ENCODE data around the gene PSMB10.
"Not testable (repeated sequence)": the region's sequence is repeated elsewhere in the genome, so short reads cannot be mapped to it uniquely, and the experiment has no call there.

PSMB10 gene

GRCh38 chr16:67924140-67924906, 12.3 kb downstream of the PSMB10 start:
- no peak for DNase-seq (ENCODE audit: low read depth)

DNA sequence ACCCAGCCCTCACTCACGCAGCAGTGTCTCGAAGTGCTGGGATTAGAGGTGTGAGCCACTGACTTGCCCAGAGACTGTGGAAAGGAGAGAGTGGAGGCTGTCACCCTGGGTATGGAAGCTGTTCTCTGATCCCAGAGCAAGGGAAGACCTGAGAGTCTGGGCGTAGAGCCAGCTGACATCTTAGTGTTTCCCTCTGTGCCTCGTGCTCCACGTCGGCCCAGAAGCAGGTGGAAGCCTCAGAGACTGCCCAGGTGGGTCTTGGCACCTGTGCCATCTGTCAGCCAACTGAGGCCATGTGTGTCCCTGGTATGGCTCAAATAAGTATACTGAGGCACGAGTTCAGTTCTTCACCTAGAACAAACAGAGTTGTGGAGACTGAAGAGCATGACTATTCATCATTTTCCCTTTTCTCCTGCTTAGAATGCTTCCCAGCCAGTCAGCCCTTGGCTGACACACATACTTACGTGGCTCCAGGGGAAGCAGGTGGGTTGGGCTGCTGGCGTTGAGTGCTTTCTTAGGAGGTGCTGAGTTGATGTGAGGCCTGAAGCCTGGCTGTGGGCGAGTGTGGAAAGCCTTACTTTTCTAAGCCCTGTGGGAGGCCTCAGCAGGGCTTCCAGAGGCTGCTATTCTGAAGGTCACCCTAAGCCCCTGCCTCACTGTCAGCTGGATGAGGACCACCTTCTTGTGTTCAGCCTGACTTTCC, 13.1 kb downstream of the PSMB10 start:
- DNase-seq (ENCODE audit: low read depth) = no peak

DNA sequence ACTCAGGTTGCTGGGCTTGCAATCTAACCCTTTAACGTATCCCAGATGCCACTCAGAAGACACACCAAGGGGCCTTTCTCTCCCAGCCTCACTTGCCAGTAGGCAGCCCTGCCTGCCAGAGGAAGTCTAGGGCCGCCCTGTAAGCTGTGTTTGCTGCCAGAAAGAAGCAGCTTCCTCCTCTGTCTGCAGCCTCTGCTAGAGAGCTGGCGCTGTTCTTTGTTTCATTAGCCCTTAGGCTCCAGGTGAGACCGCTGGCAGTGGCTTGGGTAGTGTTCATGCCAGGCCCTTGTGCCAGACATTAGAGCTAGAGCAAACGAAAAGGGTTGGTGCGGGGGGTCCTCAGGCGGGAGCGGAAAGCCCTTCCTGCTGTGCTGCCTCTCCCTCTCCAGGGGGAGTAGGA, 13.9 kb downstream of the PSMB10 start:
- DNase-seq (ENCODE audit: low read depth) = no peak

- DNase-seq (ENCODE audit: low read depth) = no peak
These were observed 14.4 kb downstream of the PSMB10 start for GRCh38 chr16:67922221-67922620.

GRCh38 chr16:67919622-67920221, 16.9 kb downstream of the PSMB10 start:
- no peak for DNase-seq (ENCODE audit: low read depth)

- DNase-seq (ENCODE audit: low read depth) = no peak
These were observed 18.8 kb downstream of the PSMB10 start for GRCh38 chr16:67917852-67918236.

- no peak for DNase-seq (ENCODE audit: low read depth)
These were observed 19.4 kb downstream of the PSMB10 start for GRCh38 chr16:67917140-67917851.

DNA sequence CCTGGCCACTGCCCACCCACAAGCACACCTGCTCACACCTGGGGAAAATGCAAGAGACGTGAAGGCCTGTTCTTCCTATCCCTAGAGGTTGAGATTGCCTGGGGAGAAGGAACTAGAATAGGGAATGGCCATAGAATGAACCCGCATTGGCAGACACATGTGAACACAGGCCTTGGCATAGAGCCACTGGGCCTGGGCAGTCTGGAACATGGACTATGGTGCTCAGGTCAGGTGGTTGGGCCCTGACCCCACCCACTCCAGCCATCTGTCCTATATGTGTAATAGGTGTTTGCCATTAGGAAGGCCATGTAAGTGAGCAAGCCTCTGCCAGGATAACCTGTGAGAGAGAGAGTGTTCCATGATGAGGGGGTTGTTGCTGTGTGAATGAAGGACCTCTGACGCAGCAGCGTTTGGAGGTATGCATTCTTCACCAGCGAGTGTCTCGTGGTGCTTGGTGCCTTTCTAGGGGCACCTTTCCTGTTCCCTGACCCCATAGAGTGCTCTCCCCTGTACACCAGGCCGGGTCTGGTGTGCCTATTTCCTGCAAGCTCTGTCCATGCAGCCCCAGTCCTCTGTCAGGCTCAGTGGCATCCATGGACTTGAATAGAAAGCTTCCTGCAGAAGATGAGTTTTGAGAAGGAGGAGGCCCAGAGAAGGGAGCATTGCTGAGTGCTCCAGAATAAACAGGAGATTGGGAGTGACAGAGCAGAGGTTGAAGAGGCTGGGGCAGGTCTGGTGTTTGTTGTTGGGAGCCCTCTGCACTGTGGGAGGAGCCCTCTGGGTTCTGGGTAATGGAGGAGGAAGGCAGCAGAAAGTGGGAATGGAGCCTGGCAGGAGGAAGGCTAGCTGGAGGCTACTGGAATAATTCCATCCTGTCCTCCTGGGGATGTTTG, 20.6 kb downstream of the PSMB10 start:
- DNase-seq (ENCODE audit: low read depth) = no peak

- not testable (repeated sequence) for DNase-seq (ENCODE audit: low read depth)
These were observed 21.2 kb downstream of the PSMB10 start for GRCh38 chr16:67915496-67915769.

- no peak for DNase-seq (ENCODE audit: low read depth)
These were observed 21.7 kb downstream of the PSMB10 start for GRCh38 chr16:67914758-67915495.

- no peak for DNase-seq (ENCODE audit: low read depth)
These were observed 26.5 kb downstream of the PSMB10 start for GRCh38 chr16:67910158-67910557.

DNA sequence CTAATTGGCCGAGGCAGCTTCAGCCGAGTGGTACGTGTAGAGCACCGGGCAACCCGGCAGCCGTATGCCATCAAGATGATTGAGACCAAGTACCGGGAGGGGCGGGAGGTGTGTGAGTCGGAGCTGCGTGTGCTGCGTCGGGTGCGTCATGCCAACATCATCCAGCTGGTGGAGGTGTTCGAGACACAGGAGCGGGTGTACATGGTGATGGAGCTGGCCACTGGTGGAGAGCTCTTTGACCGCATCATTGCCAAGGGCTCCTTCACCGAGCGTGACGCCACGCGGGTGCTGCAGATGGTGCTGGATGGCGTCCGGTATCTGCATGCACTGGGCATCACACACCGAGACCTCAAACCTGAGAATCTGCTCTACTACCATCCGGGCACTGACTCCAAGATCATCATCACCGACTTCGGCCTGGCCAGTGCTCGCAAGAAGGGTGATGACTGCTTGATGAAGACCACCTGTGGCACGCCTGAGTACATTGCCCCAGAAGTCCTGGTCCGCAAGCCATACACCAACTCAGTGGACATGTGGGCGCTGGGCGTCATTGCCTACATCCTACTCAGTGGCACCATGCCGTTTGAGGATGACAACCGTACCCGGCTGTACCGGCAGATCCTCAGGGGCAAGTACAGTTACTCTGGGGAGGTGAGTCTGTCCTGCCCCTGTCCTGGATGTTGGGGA, 27.5 kb downstream of the PSMB10 start:
- no peak for DNase-seq (ENCODE audit: low read depth)

- no peak for DNase-seq (ENCODE audit: low read depth)
These were observed 29.1 kb downstream of the PSMB10 start for GRCh38 chr16:67907397-67908180.

- DNase-seq (ENCODE audit: low read depth) = no peak
These were observed 33.8 kb downstream of the PSMB10 start for GRCh38 chr16:67902831-67903230.

DNA sequence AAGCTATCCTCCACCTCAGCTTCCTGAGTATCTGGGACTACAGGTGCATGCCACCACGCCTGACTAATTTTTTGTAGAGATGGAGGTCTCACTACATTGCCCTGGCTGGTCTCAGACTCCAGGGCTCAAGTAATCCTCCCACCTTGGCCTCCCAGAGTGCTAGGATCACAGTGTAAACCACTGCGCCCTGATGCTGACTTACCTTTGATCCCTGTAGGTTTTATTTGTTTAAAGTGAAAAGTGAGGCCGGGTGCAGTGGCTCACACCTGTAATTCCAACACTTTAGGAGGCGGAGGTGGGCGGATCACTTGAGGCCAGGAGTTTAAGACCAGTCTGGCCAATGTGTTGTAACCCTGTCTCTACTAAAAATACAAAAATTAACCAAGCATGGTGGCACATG, 34.9 kb downstream of the PSMB10 start:
- no peak for DNase-seq (ENCODE audit: low read depth)

DNA sequence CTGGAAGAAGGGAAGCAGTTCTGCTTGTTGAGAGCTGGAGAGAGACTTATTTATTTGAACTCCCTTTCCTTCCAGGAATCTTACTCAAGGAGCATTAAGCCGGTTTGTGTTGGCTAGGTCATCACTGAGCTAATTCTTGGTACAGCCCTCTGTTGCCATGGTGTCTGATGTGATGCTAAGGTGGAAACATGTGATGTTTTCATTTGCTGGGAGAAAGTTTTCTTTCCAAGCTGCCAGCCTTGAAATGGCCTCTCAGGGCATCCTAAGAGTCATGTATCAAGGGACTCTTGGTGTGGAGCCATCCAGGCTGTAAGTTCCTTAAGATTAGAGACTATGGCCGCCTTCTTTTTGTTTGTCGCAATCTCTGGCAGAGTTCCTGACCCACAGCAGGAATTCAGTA, 39.4 kb downstream of the PSMB10 start:
- no peak for DNase-seq (ENCODE audit: low read depth)

- no peak for DNase-seq (ENCODE audit: low read depth)
These were observed 42.8 kb downstream of the PSMB10 start for GRCh38 chr16:67893743-67894399.

GRCh38 chr16:67892899-67893742, 43.5 kb downstream of the PSMB10 start, which contains the start of gene PSKH1:
TSS of gene PSKH1 (plus strand) at chr16:67893254. CDS start at chr16:67908750, 15,496 bp downstream.
- peak; percentile 89 for DNase-seq (ENCODE audit: low read depth)

Data from stimulated activated CD8-positive, alpha-beta memory T cell treated with anti-CD3 and anti-CD28 coated beads, Interleukin-4, amount 100 ng/mL, for 24 hours (primary cell).